Stimulated activated effector memory CD8-positive, alpha-beta T cell treated with anti-CD3 and anti-CD28 coated beads, Interleukin-12 subunit alpha, Interleukin-12 subunit beta, amount 100 ng/mL, for 72 hours (primary cell): ENCODE data around the gene ROR2.

Source experiments
- ATAC-seq: fragments of 150-1000 bp; cut with Tn5 transposase; 2 replicates; pipeline ENCODE4 v1.10.0; 2021
- DNase-seq, 2 donors: peaks; one replicate each; pipeline ENCODE4 v3.0.0; 2021 to 2022; ENCODE audit warnings: low spot score in 2 of 2
- H3K27ac Mint-ChIP-seq: one replicate; pipeline ENCODE4 v1.8.0; 2022; ENCODE audit warnings: mild to moderate bottlenecking, mixed read lengths
- H3K36me3 Mint-ChIP-seq: one replicate; pipeline ENCODE4 v1.8.0; 2022; ENCODE audit warnings: mild to moderate bottlenecking, mixed read lengths
- H3K4me1 Mint-ChIP-seq: one replicate; pipeline ENCODE4 v1.8.0; 2022; ENCODE audit warnings: mixed read lengths
- H3K4me3 Mint-ChIP-seq: one replicate; pipeline ENCODE4 v1.8.0; 2022; ENCODE audit warnings: mild to moderate bottlenecking, mixed read lengths
- H3K9me3 Mint-ChIP-seq: one replicate; pipeline ENCODE4 v1.8.0; 2022; ENCODE audit warnings: mixed read lengths

Gene ROR2

GRCh38 chr9:91902475-91903125 lies 47.4 kb downstream of the ROR2 start:
- Mint-ChIP-seq H3K4me1 (peaks cover 24% of the 10 kb centered on the region), H3K27ac (no peak overlapping the region), H3K4me3 (no peak overlapping the region), H3K9me3 (no peaks in the 10 kb centered on the region), H3K36me3 (no peaks in the 10 kb centered on the region)
- ATAC-seq (no peak), DNase-seq (no peak)

- H3K27ac Mint-ChIP-seq, result no peak overlapping the region
- DNase-seq, result no peak
Measured at GRCh38 chr9:91900797-91901177, 49.2 kb downstream of the ROR2 start.

DNA sequence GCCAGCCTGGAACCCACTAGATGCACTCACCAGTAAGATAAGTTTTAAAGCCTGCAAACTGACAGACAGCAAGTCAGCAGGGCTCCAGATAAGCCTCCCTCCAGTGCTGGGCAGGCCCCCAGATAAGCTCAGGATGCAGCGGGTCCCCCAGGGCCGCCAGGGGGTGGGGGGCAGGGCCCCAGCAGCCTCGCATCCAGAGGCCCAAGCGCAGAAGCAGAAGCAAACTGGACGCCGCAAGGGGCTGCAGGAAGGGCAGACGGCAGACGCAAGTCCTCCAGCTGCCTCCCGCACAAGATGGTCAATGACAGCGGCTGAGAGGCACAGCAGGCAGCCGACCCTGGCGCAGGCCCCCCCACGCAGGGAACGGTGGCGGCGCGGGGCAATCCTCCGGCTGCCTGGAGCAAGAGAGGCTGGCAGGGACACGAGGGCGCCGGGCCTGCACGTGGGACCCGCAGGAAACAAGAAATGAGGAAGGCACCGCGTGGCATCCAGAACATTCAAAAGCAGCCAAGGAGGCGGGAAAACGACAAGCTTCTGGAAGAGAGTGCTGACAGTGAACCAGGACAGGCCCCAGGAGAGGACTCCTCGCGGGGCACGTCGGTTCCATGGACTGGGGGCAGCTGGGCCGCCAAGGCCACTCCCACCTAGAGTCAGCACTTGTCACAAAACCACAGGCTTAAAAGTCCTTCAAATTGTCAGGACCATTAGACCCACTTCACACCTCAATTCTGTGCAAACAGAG lies 49.8 kb downstream of the ROR2 start:
- H3K9me3 Mint-ChIP-seq, result no peaks in the 10 kb centered on the region
- H3K36me3 Mint-ChIP-seq, result no peaks in the 10 kb centered on the region
- ATAC-seq (no peak), DNase-seq (no peak)
- H3K4me3 Mint-ChIP-seq, result no peak overlapping the region
- peak overlapping the region; percentile 5 for H3K27ac Mint-ChIP-seq
- H3K4me1 Mint-ChIP-seq, result peaks cover 19% of the 10 kb centered on the region

More at GRCh38 chr9:91900797-91901177, 49.2 kb downstream of the ROR2 start:
- no peak overlapping the region for H3K4me3 Mint-ChIP-seq
- no peaks in the 10 kb centered on the region for H3K36me3 Mint-ChIP-seq
- no peaks in the 10 kb centered on the region for H3K9me3 Mint-ChIP-seq
- no peak for ATAC-seq
- H3K4me1 Mint-ChIP-seq, result peaks cover 19% of the 10 kb centered on the region

DNA sequence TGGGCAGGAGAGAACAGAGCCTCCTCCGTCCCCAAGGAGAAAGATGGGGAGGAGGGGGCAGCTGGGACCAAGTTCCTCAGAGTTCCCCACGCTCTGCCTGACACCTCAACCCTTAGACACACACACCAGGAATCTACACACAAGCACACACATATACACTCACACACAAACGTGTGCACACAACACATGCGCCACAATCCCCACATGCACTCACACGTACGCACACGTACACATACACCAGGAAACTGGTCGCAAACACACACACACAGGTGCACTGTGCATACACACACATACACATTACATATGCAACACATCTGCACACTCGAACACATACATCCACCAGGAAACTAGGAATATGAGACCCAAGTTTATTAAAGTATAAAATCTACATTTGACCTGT lies 50.4 kb downstream of the ROR2 start:
- Mint-ChIP-seq H3K36me3 (no peaks in the 10 kb centered on the region), H3K4me1 (peaks cover 19% of the 10 kb centered on the region), H3K9me3 (no peaks in the 10 kb centered on the region), H3K4me3 (no peak overlapping the region), H3K27ac (peak overlapping the region; percentile 5)
- no peak for DNase-seq
- no peak for ATAC-seq

DNA sequence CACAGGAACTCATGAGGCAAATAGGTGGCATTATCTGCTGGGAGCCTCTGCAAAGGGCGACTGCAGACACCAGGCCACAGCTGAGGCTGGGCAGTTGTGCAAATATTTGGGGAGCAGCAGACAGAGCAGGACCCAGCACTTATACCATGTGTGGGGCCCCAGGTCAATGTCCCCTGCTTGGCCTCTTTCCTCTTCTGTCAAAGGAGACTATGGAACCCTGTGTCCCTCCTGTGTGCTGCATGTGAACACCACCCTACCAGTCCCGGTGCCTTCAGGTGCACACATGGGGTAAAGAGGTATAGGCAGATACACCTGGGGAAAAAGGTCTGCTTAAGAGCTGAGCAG lies 50.8 kb downstream of the ROR2 start:
- no peak for ATAC-seq
- no peak for DNase-seq
- H3K9me3 Mint-ChIP-seq, result no peaks in the 10 kb centered on the region
- H3K27ac Mint-ChIP-seq, result no peak overlapping the region
- no peaks in the 10 kb centered on the region for H3K36me3 Mint-ChIP-seq
- H3K4me1 Mint-ChIP-seq, result peaks cover 19% of the 10 kb centered on the region
- H3K4me3 Mint-ChIP-seq, result no peak overlapping the region

DNA sequence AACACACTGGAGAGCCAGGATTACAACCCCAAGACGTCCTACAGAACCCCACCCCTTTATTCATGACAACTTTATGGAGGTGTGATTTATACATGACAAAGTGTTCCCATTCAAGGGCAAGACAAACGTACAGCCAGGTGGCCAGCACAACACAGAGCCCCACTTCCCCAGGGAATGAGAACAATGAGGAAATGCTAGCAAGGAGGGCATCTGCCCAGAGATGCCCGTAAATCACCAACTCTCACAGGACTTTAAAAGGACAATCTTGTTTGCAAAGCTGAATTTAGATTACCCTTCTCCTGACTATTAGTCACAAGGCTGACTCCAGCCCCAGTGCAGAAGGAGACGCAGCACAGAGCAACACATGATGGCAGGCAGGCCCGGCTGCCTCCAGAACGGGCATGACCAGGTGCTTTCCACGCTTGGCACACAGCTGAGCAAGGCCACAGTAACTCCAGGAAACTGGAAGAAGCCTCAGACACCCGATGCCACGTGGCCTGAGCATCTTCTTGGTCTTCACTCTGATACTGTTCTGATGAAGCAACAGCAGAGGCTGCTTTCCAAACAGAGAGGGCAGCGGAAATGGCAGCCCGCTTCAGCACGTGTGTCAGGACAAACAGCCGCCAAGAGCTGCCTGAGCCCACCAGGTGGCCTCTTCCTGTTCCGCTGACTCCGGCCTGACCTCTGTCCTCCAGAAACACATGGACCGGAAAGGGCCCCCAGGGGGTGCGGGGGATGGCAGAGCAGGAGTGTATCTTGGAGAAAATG lies 51.4 kb downstream of the ROR2 start:
- Mint-ChIP-seq H3K4me3 (no peak overlapping the region), H3K4me1 (peaks cover 19% of the 10 kb centered on the region), H3K27ac (no peak overlapping the region), H3K9me3 (no peaks in the 10 kb centered on the region), H3K36me3 (no peaks in the 10 kb centered on the region)
- DNase-seq (no peak), ATAC-seq (no peak)

DNA sequence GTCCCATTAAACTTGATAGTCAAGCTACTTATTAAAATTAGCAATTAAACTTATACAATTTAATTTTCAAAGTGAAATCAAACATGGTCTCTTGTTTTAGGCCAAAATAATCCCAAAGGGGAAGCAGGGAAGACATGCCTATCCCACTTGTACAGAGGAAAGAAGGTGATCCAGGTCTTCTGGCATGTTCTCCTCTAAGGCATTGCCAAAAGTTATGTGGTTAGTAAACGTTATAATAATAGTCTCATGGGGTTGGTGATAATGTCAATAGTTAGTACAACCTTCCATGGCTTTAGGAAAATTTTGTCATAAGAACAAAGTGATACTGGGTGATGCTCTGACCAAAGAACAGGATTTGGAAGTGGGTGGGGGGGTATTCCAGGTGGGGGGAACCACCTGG lies 52.8 kb downstream of the ROR2 start:
- DNase-seq, result no peak
- peaks cover 19% of the 10 kb centered on the region for H3K4me1 Mint-ChIP-seq
- H3K4me3 Mint-ChIP-seq, result no peak overlapping the region
- ATAC-seq, result no peak
- no peak overlapping the region for H3K27ac Mint-ChIP-seq
- no peaks in the 10 kb centered on the region for H3K9me3 Mint-ChIP-seq
- H3K36me3 Mint-ChIP-seq, result no peaks in the 10 kb centered on the region

DNA sequence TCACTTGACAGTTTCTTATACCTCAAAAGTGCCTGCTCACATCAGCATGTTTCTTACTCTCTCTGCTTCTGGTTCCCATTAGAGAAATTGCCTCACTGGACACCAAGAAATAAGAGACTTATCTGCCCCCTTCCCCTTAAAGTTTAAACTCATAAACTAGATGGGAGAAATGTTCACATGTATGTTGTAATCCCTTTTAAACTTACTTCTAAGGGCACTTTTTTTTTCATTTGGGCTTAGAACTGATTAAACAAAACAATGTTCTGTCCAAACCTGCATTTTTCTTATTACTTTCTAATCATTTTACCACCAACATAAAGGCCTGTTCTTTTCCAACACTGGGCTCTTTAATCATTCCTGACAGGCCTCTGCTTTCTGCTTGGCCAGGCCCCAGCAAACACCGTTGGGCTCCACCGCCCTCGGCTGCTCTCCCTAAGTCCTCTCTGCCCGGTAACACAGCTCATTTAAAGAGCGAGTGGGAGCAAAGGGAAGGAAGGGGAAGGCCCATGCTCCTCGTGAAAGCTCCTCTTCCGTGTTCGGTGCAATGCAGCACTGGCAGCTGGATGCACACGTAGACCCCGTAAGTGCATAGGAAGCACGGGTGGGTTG lies 53.4 kb downstream of the ROR2 start:
- Mint-ChIP-seq H3K27ac (no peak overlapping the region), H3K9me3 (no peaks in the 10 kb centered on the region), H3K4me3 (no peak overlapping the region), H3K36me3 (no peaks in the 10 kb centered on the region), H3K4me1 (peaks cover 19% of the 10 kb centered on the region)
- DNase-seq (no peak), ATAC-seq (no peak)

DNA sequence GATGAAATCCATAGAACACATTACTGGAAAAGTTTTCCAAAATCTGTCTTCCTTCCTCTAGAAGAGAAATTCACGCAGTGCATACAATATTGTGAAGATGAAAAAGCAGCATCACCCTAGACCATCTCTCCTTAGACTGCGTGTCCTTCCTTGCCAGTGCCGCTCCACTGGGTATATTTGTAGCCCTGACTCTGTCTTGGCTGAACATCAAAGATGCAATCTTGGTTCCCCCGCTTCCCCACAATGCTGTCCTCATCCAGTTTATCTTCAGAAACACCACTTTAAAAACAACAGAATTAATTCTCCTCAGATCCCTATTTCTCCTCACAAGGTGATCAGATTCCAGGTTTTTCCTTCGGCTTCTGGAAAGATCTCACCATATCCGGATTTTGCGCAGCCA lies 53.9 kb downstream of the ROR2 start:
- Mint-ChIP-seq H3K9me3 (no peaks in the 10 kb centered on the region), H3K4me3 (no peak overlapping the region), H3K4me1 (peaks cover 19% of the 10 kb centered on the region), H3K27ac (no peak overlapping the region), H3K36me3 (no peaks in the 10 kb centered on the region)
- ATAC-seq (no peak), DNase-seq (no peak)

DNA sequence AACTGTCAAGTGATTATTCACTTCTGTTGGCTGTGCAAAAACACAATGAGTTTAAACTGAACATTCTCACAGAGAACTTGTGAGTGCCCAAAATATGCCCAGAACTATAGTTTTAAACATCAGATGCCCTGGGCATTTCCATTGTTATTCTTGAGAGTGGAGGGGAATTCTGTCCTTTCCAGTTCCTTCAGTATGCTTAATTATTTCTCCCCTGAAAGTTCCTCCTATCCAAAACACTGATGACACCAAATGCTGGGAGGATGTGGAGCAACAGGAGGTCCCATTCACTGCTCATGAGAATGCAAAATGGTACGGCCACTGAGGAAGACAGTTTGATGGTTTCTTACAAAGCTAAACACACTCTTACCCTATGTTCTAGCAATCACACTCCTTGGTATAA lies 55.5 kb downstream of the ROR2 start:
- H3K4me1 Mint-ChIP-seq, result peaks cover 15% of the 10 kb centered on the region
- ATAC-seq, result no peak
- H3K9me3 Mint-ChIP-seq, result no peaks in the 10 kb centered on the region

DNA sequence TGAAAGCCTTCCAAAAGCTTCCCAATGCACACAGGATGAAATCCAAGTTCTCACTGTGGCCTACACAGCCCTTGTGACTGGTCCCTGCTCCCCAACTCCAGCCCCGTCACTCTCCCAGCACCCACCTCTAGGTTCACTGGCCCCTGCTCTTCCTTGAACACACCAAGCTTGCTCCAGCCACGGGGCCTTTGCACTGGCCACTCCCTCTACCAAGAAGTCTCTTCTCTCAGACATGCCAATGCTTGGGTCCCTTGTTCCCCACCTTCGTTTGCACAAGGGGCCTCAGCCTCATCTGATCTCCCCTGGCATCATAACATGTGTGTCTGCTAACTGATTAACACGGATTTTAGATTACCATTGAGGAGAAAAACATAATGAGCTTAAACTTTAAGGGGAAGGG lies 56.0 kb downstream of the ROR2 start:
- no peaks in the 10 kb centered on the region for H3K36me3 Mint-ChIP-seq
- no peak overlapping the region for H3K27ac Mint-ChIP-seq
- no peak overlapping the region for H3K4me3 Mint-ChIP-seq
- ATAC-seq (no peak), DNase-seq (no peak)
- H3K9me3 Mint-ChIP-seq, result no peaks in the 10 kb centered on the region
- H3K4me1 Mint-ChIP-seq, result peaks cover 10% of the 10 kb centered on the region

More for the DNA sequence above, 55.5 kb downstream of the ROR2 start:
- no peak for DNase-seq
- H3K27ac Mint-ChIP-seq, result no peak overlapping the region
- no peaks in the 10 kb centered on the region for H3K36me3 Mint-ChIP-seq
- H3K4me3 Mint-ChIP-seq, result no peak overlapping the region

GRCh38 chr9:91891915-91892314 lies 58.1 kb downstream of the ROR2 start:
- no peaks in the 10 kb centered on the region for H3K36me3 Mint-ChIP-seq
- DNase-seq (no peak), ATAC-seq (no peak)
- peaks cover 8% of the 10 kb centered on the region for H3K4me1 Mint-ChIP-seq
- H3K27ac Mint-ChIP-seq, result no peak overlapping the region
- H3K9me3 Mint-ChIP-seq, result no peaks in the 10 kb centered on the region
- H3K4me3 Mint-ChIP-seq, result no peak overlapping the region

DNA sequence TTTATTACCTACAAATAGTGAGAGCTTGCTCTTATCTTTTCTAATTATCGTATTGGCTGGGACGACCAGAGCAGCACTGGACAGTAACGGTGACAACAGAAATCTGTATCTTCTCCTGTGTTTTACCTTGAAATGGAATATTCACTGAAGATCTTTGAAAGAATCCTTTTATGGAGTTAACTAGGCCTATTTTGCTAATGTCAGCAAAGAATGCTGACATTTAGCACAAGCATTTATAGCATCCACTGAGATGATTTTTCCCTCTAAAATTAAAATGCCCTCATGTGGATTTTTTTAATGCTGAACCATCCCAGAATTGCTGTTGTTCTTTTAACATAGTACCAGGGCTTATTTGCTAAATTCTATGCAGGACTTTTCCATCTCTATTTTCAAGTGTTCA lies 59.4 kb downstream of the ROR2 start:
- no peak for DNase-seq
- no peaks in the 10 kb centered on the region for H3K36me3 Mint-ChIP-seq
- ATAC-seq, result no peak
- H3K4me3 Mint-ChIP-seq, result no peak overlapping the region
- H3K27ac Mint-ChIP-seq, result no peak overlapping the region
- no peaks in the 10 kb centered on the region for H3K4me1 Mint-ChIP-seq
- no peaks in the 10 kb centered on the region for H3K9me3 Mint-ChIP-seq

DNA sequence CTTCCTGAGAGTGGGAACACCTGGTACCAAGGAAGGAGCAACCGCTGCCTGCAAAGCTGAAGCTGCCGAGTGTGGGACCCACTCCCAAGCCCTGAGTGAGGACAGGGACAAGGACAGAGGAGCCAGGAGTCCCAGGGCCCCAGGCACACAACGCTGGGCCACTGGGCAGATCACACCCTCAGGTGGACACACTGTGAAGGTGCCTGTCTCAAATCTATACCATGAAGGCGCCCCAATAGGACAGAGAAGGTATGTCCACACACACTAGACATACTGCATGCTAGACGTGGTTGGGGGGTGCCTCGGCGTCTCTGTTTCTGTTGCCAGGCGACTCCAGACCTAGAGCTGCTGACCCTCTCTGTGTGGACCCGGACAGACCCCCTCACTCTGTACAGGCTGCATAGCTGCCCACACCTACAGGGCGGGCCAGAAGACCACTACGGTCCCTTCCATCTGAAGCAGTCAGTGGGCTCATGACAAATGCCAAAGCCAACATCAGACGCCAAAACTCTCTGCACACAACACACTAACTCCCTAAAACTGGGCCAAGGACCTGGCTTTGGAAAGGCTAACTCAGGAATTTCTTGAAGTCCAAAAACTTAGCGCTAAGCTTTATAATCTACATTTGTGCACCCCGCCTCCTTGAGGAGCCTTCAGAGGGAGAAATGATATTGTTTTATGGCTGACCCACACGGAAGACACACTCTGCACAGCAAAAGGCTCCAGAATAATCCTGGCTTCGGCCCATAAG lies 60.7 kb downstream of the ROR2 start:
- Mint-ChIP-seq H3K4me3 (no peak overlapping the region), H3K4me1 (no peaks in the 10 kb centered on the region), H3K36me3 (no peaks in the 10 kb centered on the region), H3K27ac (no peak overlapping the region), H3K9me3 (no peaks in the 10 kb centered on the region)
- ATAC-seq (peak; percentile 26), DNase-seq (no peak)

DNA sequence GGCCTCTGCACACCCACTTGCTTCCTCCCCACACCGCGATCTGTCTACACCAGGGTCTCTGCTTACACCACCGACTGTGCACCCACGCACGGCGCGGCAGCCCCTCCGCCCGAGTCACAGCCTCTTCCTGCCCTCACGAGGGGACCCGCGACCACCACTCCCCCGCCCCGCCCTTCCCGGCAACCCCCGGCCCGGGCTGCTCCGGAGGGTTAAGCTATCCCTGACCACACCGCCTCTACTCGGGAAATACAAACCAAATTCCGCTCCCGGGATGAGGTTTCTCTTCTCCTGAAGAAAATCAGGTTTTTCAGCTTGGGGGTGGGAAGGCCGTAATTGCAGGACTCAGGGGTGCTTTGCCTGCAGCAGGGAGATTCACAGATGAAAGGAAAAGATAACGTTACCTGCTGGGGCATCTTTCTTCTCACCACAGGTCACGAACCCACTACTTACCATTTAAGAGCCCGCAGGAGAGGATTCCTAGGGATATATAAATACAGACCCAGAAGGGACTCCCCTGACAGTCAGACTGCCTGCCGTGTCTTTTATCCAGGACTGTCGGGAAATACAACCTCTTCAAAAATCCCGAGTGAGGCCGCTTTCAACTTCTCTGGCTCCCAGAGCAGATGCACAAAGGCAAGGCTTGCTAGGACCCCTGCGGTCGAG lies 63.5 kb downstream of the ROR2 start:
- no peaks in the 10 kb centered on the region for H3K36me3 Mint-ChIP-seq
- no peaks in the 10 kb centered on the region for H3K9me3 Mint-ChIP-seq
- H3K27ac Mint-ChIP-seq, result no peak overlapping the region
- ATAC-seq, result no peak
- H3K4me3 Mint-ChIP-seq, result no peak overlapping the region
- H3K4me1 Mint-ChIP-seq, result no peaks in the 10 kb centered on the region
- DNase-seq, result no peak
